Heart left ventricle (tissue), 13 donors: ENCODE data around the gene TMEM165.

Experiments
- POLR2A ChIP-seq, 2 donors: fragments of 450-650 bp; IDR thresholded peaks; one replicate each; pipeline ENCODE4 v1.6.1; 2017; ENCODE audit warnings: antibody characterized with exemption in 2 of 2, mild to moderate bottlenecking in 2 of 2, moderate library complexity in 2 of 2
- TF ChIP-seq, protein P1 (sequence below), 12 donors: fragments of 200-600 bp; sonication (generic) in 4 of 12; IDR thresholded peaks; one replicate each; pipeline versions ENCODE4 v1.5.0 to v1.8.0; 2018 to 2022; ENCODE audit warnings: antibody characterized with exemption in 12 of 12, mild to moderate bottlenecking in 5 of 12
- donor health status: ischemic (EF 13 %, LVEDD 7.1; RV severe dilation, severe dysfunction).
- donor health status: DM: no; HTN: yes; CAD: no.
- donor health status: DM: no; HTN: no; CAD: no.
- donor health status: ischemic (EF 25% LVEDD 6.9; RV normal size, moderate dysfunction).
- donor health status: ischemic (EF 25% LVEDD 5.7; RV mildly dilated, moderate dysfunction).
- donor health status: ischemic (EF 35%, LVEDD 5.7; RV mildly dilated, moderate dysfunction).
- donor health status: nonischemic (EF 11% LVEDD 7.7; RV severe dilation, severe dysfunction).
- donor health status: DM: yes; HTN: yes; CAD: no.
- donor health status: PGD.
- donor health status: ischemic (EF 29% LVEDD 5.4; RV normal size, mild dysfunction).
- donor health status: nonischemic (EF 23%, LVEDD 6.1; RV moderate dilation, normal function).

DNA sequence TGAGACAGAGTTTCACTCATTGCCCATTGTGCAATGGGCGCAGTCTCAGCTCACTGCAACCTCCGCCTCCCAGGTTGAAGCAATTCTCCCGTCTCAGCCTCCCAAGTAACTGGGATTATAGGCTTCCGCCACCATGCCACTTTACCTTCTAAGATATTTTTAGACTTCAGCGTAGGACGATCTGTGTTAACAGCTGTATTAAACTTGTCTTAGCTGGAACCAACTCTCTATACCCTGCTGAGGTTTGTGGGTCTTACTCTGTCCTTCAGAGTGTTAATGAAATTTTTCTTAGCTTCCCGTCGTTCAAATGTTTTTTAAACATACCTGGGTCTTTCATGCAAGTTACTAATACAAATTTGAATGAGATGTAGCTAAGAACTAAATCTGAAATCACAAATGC, 14.7 kb downstream of the TMEM165 start:
- TF ChIP-seq, protein P1, sequence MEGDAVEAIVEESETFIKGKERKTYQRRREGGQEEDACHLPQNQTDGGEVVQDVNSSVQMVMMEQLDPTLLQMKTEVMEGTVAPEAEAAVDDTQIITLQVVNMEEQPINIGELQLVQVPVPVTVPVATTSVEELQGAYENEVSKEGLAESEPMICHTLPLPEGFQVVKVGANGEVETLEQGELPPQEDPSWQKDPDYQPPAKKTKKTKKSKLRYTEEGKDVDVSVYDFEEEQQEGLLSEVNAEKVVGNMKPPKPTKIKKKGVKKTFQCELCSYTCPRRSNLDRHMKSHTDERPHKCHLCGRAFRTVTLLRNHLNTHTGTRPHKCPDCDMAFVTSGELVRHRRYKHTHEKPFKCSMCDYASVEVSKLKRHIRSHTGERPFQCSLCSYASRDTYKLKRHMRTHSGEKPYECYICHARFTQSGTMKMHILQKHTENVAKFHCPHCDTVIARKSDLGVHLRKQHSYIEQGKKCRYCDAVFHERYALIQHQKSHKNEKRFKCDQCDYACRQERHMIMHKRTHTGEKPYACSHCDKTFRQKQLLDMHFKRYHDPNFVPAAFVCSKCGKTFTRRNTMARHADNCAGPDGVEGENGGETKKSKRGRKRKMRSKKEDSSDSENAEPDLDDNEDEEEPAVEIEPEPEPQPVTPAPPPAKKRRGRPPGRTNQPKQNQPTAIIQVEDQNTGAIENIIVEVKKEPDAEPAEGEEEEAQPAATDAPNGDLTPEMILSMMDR (IDR thresholded peaks at IDR 0.05) = no peak
- TF ChIP-seq POLR2A (IDR thresholded peaks at IDR 0.05) = no peak
